CD14-positive monocyte (primary cell): ENCODE results near the gene LSM5. TPM values are rescaled to one million over a fixed set of nuclear protein-coding genes. Genes with fewer than 3 reads are reported as not detected.

Experiments used
- DNase-seq, 3 donors: peaks; one replicate each; pipeline ENCODE4 v3.0.0-alpha.2; 2011 to 2022
- H2AFZ ChIP-seq: 2 replicates; pipeline ENCODE4 v1.6.0; 2012; ENCODE audit warnings: mild to moderate bottlenecking, low read depth, low read length, inconsistent platforms; ENCODE audit not compliant: insufficient read depth, poor library complexity, severe bottlenecking
- H3K27ac ChIP-seq, 2 donors: 1 replicate in 1 of 2; 2 replicates in 1 of 2; pipeline ENCODE4 v1.5.1; 2012 to 2013; ENCODE audit warnings: low read length in 2 of 2, control low read depth in 1 of 2, inconsistent platforms in 1 of 2, low read depth in 1 of 2, mild to moderate bottlenecking in 1 of 2
- H3K27me3 ChIP-seq, 2 donors: one replicate each; pipeline versions ENCODE4 v1.6.0 to v1.6.1; 2011 to 2013; ENCODE audit warnings: low read length in 2 of 2; ENCODE audit not compliant: control insufficient read depth in 2 of 2, insufficient read depth in 2 of 2
- H3K36me3 ChIP-seq, 2 donors: replicated peaks in 1 of 2; 1 replicate in 1 of 2; 2 replicates in 1 of 2; pipeline versions ENCODE4 v1.5.1 to v1.6.1; 2012 to 2013; ENCODE audit warnings: low read length in 2 of 2, control low read depth in 1 of 2, inconsistent platforms in 1 of 2, mild to moderate bottlenecking in 1 of 2; ENCODE audit not compliant: insufficient read depth in 2 of 2, control insufficient read depth in 1 of 2
- H3K4me1 ChIP-seq, 2 donors: 1 replicate in 1 of 2; 2 replicates in 1 of 2; pipeline versions ENCODE4 v1.5.1 to v1.6.1; 2012 to 2013; ENCODE audit warnings: low read length in 2 of 2, control low read depth in 1 of 2, inconsistent platforms in 1 of 2, mild to moderate bottlenecking in 1 of 2, moderate library complexity in 1 of 2; ENCODE audit not compliant: insufficient read depth in 2 of 2, control insufficient read depth in 1 of 2
- H3K4me2 ChIP-seq: replicated peaks from 2 replicates; pipeline ENCODE3; 2012; ENCODE audit warnings: low read length, moderate library complexity, mild to moderate bottlenecking; ENCODE audit not compliant: poor library complexity, severe bottlenecking; ENCODE audit errors: extremely low read depth
- H3K4me3 ChIP-seq, 3 experiments: fragments of 200-600 bp in 1 of 3; sonication (generic) in 1 of 3; replicated peaks in 1 of 3; 1 replicate in 2 of 3; 2 replicates in 1 of 3; pipeline ENCODE4 v1.5.1; 2011 to 2013; ENCODE audit warnings: low read length in 3 of 3, mild to moderate bottlenecking in 3 of 3, control low read depth in 2 of 3, low read depth in 2 of 3, inconsistent platforms in 1 of 3, moderate library complexity in 1 of 3
- H3K79me2 ChIP-seq: 2 replicates; pipeline ENCODE4 v1.6.0; 2012; ENCODE audit warnings: mild to moderate bottlenecking, control low read depth, inconsistent platforms, low read length, moderate library complexity; ENCODE audit not compliant: insufficient read depth
- H3K9ac ChIP-seq: 2 replicates; pipeline ENCODE4 v1.6.0; 2017; ENCODE audit warnings: low read length, mild to moderate bottlenecking; ENCODE audit not compliant: insufficient read depth, poor library complexity, severe bottlenecking
- H3K9me3 ChIP-seq, 2 donors: replicated peaks in 1 of 2; 1 replicate in 1 of 2; 2 replicates in 1 of 2; pipeline versions ENCODE4 v1.5.1 to v1.6.1; 2012 to 2013; ENCODE audit warnings: low read length in 2 of 2, control low read depth in 1 of 2; ENCODE audit not compliant: control insufficient read depth in 1 of 2, insufficient read depth in 1 of 2
- H4K20me1 ChIP-seq: 2 replicates; pipeline ENCODE4 v1.6.0; 2012; ENCODE audit warnings: mild to moderate bottlenecking, low read length, control low read depth, moderate library complexity; ENCODE audit not compliant: insufficient read depth
- H3K27ac Mint-ChIP-seq, 7 donors: one replicate each; pipeline ENCODE4 v1.8.0; 2020; ENCODE audit warnings: mild to moderate bottlenecking in 7 of 7, mixed read lengths in 7 of 7, moderate library complexity in 6 of 7, inconsistent platforms in 2 of 7
- H3K27me3 Mint-ChIP-seq, 3 donors: one replicate each; pipeline ENCODE4 v1.8.0; 2021 to 2022; ENCODE audit warnings: low read depth in 3 of 3, mild to moderate bottlenecking in 3 of 3, mixed read lengths in 3 of 3, moderate library complexity in 3 of 3, inconsistent platforms in 1 of 3
- H3K36me3 Mint-ChIP-seq, 2 donors: one replicate each; pipeline ENCODE4 v1.8.0; 2020; ENCODE audit warnings: mixed read lengths in 2 of 2, inconsistent platforms in 1 of 2, mild to moderate bottlenecking in 1 of 2
- H3K4me1 Mint-ChIP-seq: one replicate; pipeline ENCODE4 v1.8.0; 2020; ENCODE audit warnings: mild to moderate bottlenecking, mixed read lengths
- H3K4me3 Mint-ChIP-seq, 2 donors: one replicate each; pipeline ENCODE4 v1.8.0; 2020; ENCODE audit warnings: mild to moderate bottlenecking in 2 of 2, mixed read lengths in 2 of 2, moderate library complexity in 1 of 2
- H3K9me3 Mint-ChIP-seq, 7 donors: one replicate each; pipeline ENCODE4 v1.8.0; 2020 to 2022; ENCODE audit warnings: mixed read lengths in 7 of 7, mild to moderate bottlenecking in 6 of 7, moderate library complexity in 6 of 7, inconsistent platforms in 2 of 7
- WGBS: methylation state at CpG from one replicate; pipeline ENCODE4 v1.1.5; 2013; ENCODE audit warnings: missing lambda C conversion rate; ENCODE audit not compliant: insufficient coverage; 5-methylcytosine and 5-hydroxymethylcytosine counted together
- intact Hi-C, 2 donors: fragments of 100-400 bp; cut with micrococcal nuclease; formaldehyde crosslinking; loops; one replicate each; pipeline versions ENCODE4 v1.15.0 to v1.15.1; 2023
- polyA plus RNA-seq, 3 donors: library from polyadenylated mRNA; depleted of rRNA in 1 of 3; unstranded in 2 of 3; stranded (reverse) in 1 of 3; fragments of 300-500 nt in 2 of 3; fragments of >200 nt in 1 of 3; fragmentation: Illumina TruSeq in 2 of 3; gene quantifications; 1 replicate in 2 of 3; 2 replicates in 1 of 3; pipeline ENCODE4 v1.2.3, GENCODE V29; 2012 to 2021
- TF ChIP-seq, protein P1 (sequence below): fragments of 200-600 bp; IDR thresholded peaks from one replicate; pipeline ENCODE4 v1.8.0; 2022; ENCODE audit warnings: antibody characterized with exemption, mild to moderate bottlenecking

LSM5 gene
- polyA plus RNA-seq, 3 donors = 16.4 to 81.1 (median 78.2) TPM

GRCh38 chr7:32476816-32477648, 13.1 kb downstream of the LSM5 start:
- no peak overlapping the region for H3K4me3 Mint-ChIP-seq
- H3K36me3 Mint-ChIP-seq = no peaks in the 10 kb centered on the region
- Histone ChIP-seq H4K20me1 (no peaks in the 10 kb centered on the region), H3K27me3 (no peaks in the 10 kb centered on the region), H3K79me2 (no peaks in the 10 kb centered on the region), H3K4me1 (no peaks in the 10 kb centered on the region), H3K9me3 (no peaks in the 10 kb centered on the region), H3K4me2 (no peak overlapping the region), H3K36me3 (no peaks in the 10 kb centered on the region), H3K9ac (no peak overlapping the region), H2AFZ (no peak overlapping the region), H3K27ac (no peak overlapping the region), H3K4me3 (no peak overlapping the region)
- peaks cover 3 to 4% (median 4%) of the 10 kb centered on the region in 3 donors for H3K27me3 Mint-ChIP-seq
- DNase-seq = no peak
- H3K9me3 Mint-ChIP-seq = peaks cover 0 to 1% (median 0%) of the 10 kb centered on the region in 7 donors
- intact Hi-C loops = loop anchor here (10.0 kb wide), 1 partner anchor 732 kb away; no protein-coding TSS in a partner anchor
- no peak overlapping the region for H3K27ac Mint-ChIP-seq
- TF ChIP-seq, protein P1, sequence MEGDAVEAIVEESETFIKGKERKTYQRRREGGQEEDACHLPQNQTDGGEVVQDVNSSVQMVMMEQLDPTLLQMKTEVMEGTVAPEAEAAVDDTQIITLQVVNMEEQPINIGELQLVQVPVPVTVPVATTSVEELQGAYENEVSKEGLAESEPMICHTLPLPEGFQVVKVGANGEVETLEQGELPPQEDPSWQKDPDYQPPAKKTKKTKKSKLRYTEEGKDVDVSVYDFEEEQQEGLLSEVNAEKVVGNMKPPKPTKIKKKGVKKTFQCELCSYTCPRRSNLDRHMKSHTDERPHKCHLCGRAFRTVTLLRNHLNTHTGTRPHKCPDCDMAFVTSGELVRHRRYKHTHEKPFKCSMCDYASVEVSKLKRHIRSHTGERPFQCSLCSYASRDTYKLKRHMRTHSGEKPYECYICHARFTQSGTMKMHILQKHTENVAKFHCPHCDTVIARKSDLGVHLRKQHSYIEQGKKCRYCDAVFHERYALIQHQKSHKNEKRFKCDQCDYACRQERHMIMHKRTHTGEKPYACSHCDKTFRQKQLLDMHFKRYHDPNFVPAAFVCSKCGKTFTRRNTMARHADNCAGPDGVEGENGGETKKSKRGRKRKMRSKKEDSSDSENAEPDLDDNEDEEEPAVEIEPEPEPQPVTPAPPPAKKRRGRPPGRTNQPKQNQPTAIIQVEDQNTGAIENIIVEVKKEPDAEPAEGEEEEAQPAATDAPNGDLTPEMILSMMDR = no peak
- no peaks in the 10 kb centered on the region for H3K4me1 Mint-ChIP-seq
- WGBS = no CpG with 5 or more reads among the region's 3 CpGs

DNA sequence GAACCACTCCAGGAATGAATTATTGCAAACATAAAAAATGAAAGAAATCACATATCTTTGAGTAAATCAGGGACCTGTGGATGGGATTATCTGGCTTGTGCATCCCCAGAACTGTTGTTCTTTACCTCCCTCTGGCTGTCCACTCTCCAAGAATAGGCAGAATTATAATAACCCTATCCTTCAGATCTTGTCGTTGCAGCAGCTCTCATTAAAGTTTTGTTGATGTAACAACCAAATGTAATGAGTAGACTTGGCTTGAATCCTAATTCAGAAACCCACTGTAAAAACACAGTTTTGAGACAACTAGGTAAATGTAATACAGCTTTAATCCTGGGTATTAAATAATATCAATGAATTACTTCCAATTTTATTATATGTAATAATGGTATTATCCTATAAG, 16.2 kb downstream of the LSM5 start:
- Histone ChIP-seq H2AFZ (no peak overlapping the region), H3K27me3 (no peaks in the 10 kb centered on the region), H3K4me2 (no peak overlapping the region), H3K4me1 (no peaks in the 10 kb centered on the region), H4K20me1 (no peaks in the 10 kb centered on the region), H3K27ac (no peak overlapping the region), H3K9me3 (no peaks in the 10 kb centered on the region), H3K79me2 (no peaks in the 10 kb centered on the region), H3K9ac (no peak overlapping the region), H3K4me3 (no peak overlapping the region), H3K36me3 (no peaks in the 10 kb centered on the region)
- Mint-ChIP-seq H3K27ac (no peak overlapping the region), H3K4me1 (no peaks in the 10 kb centered on the region), H3K9me3 (peaks cover 0 to 1% (median 0%) of the 10 kb centered on the region in 7 donors), H3K27me3 (peaks cover 2 to 4% (median 3%) of the 10 kb centered on the region in 3 donors), H3K36me3 (no peaks in the 10 kb centered on the region), H3K4me3 (no peak overlapping the region)
- TF ChIP-seq, protein P1 = no peak
- DNase-seq = no peak
- intact Hi-C loops = loop anchor here (10.0 kb wide), 1 partner anchor 729 kb away; no protein-coding TSS in a partner anchor
- no CpG with 5 or more reads among the region's 1 CpG for WGBS
